Neural cell (in vitro differentiated cells): ENCODE data around the gene KRT39.

Experiments used
- EP300 ChIP-seq: fragments of 450-650 bp; conservative IDR thresholded peaks from 2 replicates; pipeline ENCODE4 v1.6.1; 2014; ENCODE audit warnings: antibody characterized with exemption, mild to moderate bottlenecking, moderate library complexity; ENCODE audit not compliant: poor library complexity, severe bottlenecking
- MXI1 ChIP-seq: fragments of 450-650 bp; conservative IDR thresholded peaks from 2 replicates; pipeline ENCODE4 v1.6.1; 2014; ENCODE audit warnings: antibody characterized with exemption, mild to moderate bottlenecking; ENCODE audit not compliant: poor library complexity, severe bottlenecking
- POLR2AphosphoS5 ChIP-seq: IDR thresholded peaks from 2 replicates; pipeline ENCODE4 v1.6.1; 2012
- RAD21 ChIP-seq: fragments of 450-650 bp; conservative IDR thresholded peaks from 2 replicates; pipeline ENCODE4 v1.6.1; 2014; ENCODE audit warnings: antibody characterized with exemption, mild to moderate bottlenecking, moderate library complexity
- SMC3 ChIP-seq: fragments of 450-650 bp; conservative IDR thresholded peaks from 2 replicates; pipeline ENCODE4 v1.6.1; 2014; ENCODE audit warnings: antibody characterized with exemption, mild to moderate bottlenecking, moderate library complexity; ENCODE audit not compliant: poor library complexity
- TAF1 ChIP-seq: IDR thresholded peaks from 2 replicates; pipeline ENCODE4 v1.6.1; 2012; ENCODE audit warnings: low read depth
- TF ChIP-seq, protein P1 (sequence below): fragments of 450-650 bp; IDR thresholded peaks from 2 replicates; pipeline ENCODE4 v1.5.1; 2014; ENCODE audit warnings: antibody characterized with exemption, mild to moderate bottlenecking, moderate library complexity; ENCODE audit not compliant: poor library complexity, severe bottlenecking

DNA sequence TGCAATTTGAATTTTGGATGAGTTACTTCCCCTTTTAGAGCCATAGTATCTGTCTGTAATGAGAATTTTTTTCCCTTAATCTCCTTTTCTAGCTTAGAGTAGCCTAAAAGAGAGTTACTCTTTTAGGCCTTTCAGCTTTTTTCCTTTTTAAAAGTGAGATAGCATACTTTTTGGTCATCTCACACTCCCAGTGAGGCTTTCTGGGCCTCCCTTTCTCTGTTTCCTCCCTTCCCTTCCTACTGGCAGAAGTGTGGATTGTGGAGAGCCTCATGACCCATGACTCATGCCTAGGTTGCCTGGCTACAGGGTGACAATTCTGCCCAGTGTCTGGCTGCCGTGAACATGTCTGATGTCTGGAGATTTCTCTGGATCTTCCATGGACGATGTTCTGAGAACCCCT is 44.5 kb downstream of the KRT39 start:
- TF ChIP-seq, protein P1, sequence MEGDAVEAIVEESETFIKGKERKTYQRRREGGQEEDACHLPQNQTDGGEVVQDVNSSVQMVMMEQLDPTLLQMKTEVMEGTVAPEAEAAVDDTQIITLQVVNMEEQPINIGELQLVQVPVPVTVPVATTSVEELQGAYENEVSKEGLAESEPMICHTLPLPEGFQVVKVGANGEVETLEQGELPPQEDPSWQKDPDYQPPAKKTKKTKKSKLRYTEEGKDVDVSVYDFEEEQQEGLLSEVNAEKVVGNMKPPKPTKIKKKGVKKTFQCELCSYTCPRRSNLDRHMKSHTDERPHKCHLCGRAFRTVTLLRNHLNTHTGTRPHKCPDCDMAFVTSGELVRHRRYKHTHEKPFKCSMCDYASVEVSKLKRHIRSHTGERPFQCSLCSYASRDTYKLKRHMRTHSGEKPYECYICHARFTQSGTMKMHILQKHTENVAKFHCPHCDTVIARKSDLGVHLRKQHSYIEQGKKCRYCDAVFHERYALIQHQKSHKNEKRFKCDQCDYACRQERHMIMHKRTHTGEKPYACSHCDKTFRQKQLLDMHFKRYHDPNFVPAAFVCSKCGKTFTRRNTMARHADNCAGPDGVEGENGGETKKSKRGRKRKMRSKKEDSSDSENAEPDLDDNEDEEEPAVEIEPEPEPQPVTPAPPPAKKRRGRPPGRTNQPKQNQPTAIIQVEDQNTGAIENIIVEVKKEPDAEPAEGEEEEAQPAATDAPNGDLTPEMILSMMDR: no peak
- TF ChIP-seq EP300 (no peak), RAD21 (no peak), POLR2AphosphoS5 (no peak), MXI1 (no peak), SMC3 (no peak), TAF1 (no peak)
